Cardiac fibroblast (primary cell): ENCODE measurements around the gene BECN2.

Experiments
- DNase-seq, 2 donors: peaks; one replicate each; pipeline versions ENCODE4 v3.0.0 to v3.0.0-alpha.2; 2010; ENCODE audit warnings: low read depth in 2 of 2
- H3K4me3 ChIP-seq, 2 donors: replicated peaks in 1 of 2; 1 replicate in 1 of 2; 2 replicates in 1 of 2; pipeline ENCODE4 v1.5.1; 2011; ENCODE audit warnings: low read depth in 2 of 2, low read length in 2 of 2, mild to moderate bottlenecking in 2 of 2, moderate library complexity in 1 of 2
- CTCF ChIP-seq: IDR thresholded peaks from one replicate; pipeline ENCODE4 v1.5.1; 2011; ENCODE audit warnings: low read depth, mild to moderate bottlenecking, low read length, inconsistent platforms

BECN2 gene

GRCh38 chr1:242002072-242002471 is 44.5 kb downstream of the BECN2 start:
- H3K4me3 ChIP-seq = no peak overlapping the region
- TF ChIP-seq CTCF = no peak
- no peak for DNase-seq

GRCh38 chr1:242002510-242002909 is 44.9 kb downstream of the BECN2 start:
- H3K4me3 ChIP-seq = no peak overlapping the region
- TF ChIP-seq CTCF = no peak
- no peak for DNase-seq

- no peak for TF ChIP-seq CTCF
- H3K4me3 ChIP-seq = no peak overlapping the region
- no peak for DNase-seq
These were observed 47.4 kb downstream of the BECN2 start for GRCh38 chr1:242004751-242005495.

GRCh38 chr1:242005866-242006535 is 48.4 kb downstream of the BECN2 start:
- TF ChIP-seq CTCF = no peak
- no peak for DNase-seq

GRCh38 chr1:242006976-242007375 is 49.4 kb downstream of the BECN2 start:
- no peak for TF ChIP-seq CTCF
- DNase-seq = no peak
- no peak overlapping the region for H3K4me3 ChIP-seq

More at GRCh38 chr1:242005866-242006535, 48.4 kb downstream of the BECN2 start:
- H3K4me3 ChIP-seq = no peak overlapping the region
